Nucleus accumbens (tissue), 56 donors: ENCODE data around the gene RNF20.
A peak's percentile ranks its signal among the peaks of the same experiment; 100 is the strongest.
"Not testable (repeated sequence)": the region's sequence is repeated elsewhere in the genome, so short reads cannot be mapped to it uniquely, and the experiment has no call there.

Source experiments
- DNase-seq, 56 donors: peaks; one replicate each; lab custom pipeline; 2025; lab: John Stamatoyannopoulos, UW

The RNF20 gene

GRCh38 chr9:101533334-101534204 lies at the start of gene RNF20:
RNF20 (plus strand) TSS chr9:101533853; CDS start chr9:101535424, 1,571 bp downstream.
- DNase-seq, result peak; percentile 90 to 100 (median 99)

GRCh38 chr9:101484046-101484445 lies 49.6 kb upstream of the RNF20 start:
- DNase-seq, result no peak

GRCh38 chr9:101485924-101486692 lies 47.5 kb upstream of the RNF20 start:
- DNase-seq, result peak in 39 of 56 donors; percentile 10 to 72 (median 44)

- DNase-seq, result peak in 55 of 56 donors; percentile 14 to 86 (median 70)
Measured at GRCh38 chr9:101486693-101487442, 46.8 kb upstream of the RNF20 start.

GRCh38 chr9:101487443-101487840 lies 46.2 kb upstream of the RNF20 start:
- DNase-seq, result no peak

- no peak for DNase-seq
Measured at GRCh38 chr9:101495810-101496209, 37.8 kb upstream of the RNF20 start.

- DNase-seq, result no peak
Measured at GRCh38 chr9:101498323-101498722, 35.3 kb upstream of the RNF20 start.

GRCh38 chr9:101504188-101504587 lies 29.5 kb upstream of the RNF20 start:
- DNase-seq, result no peak

- DNase-seq, result no peak
Measured at GRCh38 chr9:101508211-101508610, 25.4 kb upstream of the RNF20 start.

GRCh38 chr9:101509572-101509971 lies 24.1 kb upstream of the RNF20 start:
- no peak for DNase-seq

GRCh38 chr9:101510459-101510858 lies 23.2 kb upstream of the RNF20 start:
- no peak for DNase-seq

GRCh38 chr9:101511009-101511408 lies 22.6 kb upstream of the RNF20 start:
- DNase-seq, result no peak

GRCh38 chr9:101512116-101512515 lies 21.5 kb upstream of the RNF20 start:
- DNase-seq, result no peak

GRCh38 chr9:101513351-101513750 lies 20.3 kb upstream of the RNF20 start:
- DNase-seq, result no peak

GRCh38 chr9:101514071-101514470 lies 19.6 kb upstream of the RNF20 start:
- no peak for DNase-seq

GRCh38 chr9:101516655-101517054 lies 17.0 kb upstream of the RNF20 start:
- DNase-seq, result no peak

GRCh38 chr9:101518489-101518888 lies 15.2 kb upstream of the RNF20 start:
- DNase-seq, result not testable (repeated sequence)

- DNase-seq, result no peak
Measured at GRCh38 chr9:101524371-101524770, 9.3 kb upstream of the RNF20 start.

- peak in 4 of 56 donors; percentile 5 to 29 (median 14) for DNase-seq
Measured at GRCh38 chr9:101527066-101527465, 6.6 kb upstream of the RNF20 start.

GRCh38 chr9:101528015-101528414 lies 5.6 kb upstream of the RNF20 start:
- no peak for DNase-seq
